Stimulated activated CD4-positive, alpha-beta T cell treated with anti-CD3 and anti-CD28 coated beads, Interleukin-2, amount 100 ng/mL, for 24 hours (primary cell): ENCODE results near the gene FAM171A1.
A peak's percentile ranks its signal among the peaks of the same experiment; 100 is the strongest.

Experiments
- DNase-seq, 2 donors: peaks; one replicate each; pipeline ENCODE4 v3.0.0-alpha.2; 2020

The FAM171A1 gene

DNA sequence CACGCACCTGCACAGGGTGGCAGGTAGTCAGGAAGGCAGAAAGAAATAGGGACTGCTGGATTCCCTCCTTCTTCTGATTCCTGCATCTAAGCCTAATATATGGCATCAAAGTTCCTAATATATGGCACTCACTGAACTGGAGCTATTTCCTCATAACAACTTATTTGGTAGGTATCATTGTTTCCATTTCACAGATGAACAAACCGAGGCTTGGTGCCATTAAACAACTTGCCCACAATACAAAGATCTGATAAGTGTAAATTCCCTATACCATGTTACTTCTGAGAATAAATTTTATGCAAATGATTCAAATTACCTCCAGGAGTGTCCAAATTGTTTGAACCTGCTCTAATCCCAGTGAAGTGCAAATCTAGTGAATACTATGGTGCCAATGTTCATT is 2.1 kb upstream of the FAM171A1 start:
- no peak for DNase-seq

DNA sequence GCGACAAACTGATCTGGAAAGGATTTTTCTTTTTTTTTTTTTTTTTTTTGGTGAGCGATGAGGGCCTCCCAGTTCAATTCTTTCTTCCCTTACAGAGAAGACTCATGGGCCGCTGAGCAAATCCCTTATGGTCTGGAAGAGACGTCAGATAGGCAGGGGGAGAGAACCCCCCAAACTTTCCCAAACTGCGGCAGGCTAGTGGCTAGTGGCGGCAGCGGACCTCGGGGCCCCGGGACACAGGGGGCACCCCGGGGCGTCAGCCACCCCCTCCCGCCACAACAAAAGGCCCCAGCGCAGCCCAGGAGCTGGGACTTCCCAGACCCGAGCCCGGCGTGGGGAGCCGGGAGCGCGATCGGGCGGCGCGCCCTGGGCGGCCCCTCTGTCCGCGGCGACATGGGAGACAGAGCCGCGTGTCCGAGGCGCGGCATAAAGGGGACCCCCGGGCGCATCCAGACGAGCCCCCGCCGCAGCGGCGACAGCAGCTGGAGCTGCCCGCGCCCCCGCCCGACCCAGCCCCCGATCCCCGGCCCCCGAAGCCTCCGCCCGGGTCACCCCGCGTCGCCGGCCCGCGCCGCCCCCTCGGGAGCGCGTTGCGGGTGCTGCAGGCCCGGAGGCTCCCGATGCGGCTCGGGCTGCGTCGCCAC is 755 bp downstream of the FAM171A1 start:
- peak; percentile 19 to 29 for DNase-seq

DNA sequence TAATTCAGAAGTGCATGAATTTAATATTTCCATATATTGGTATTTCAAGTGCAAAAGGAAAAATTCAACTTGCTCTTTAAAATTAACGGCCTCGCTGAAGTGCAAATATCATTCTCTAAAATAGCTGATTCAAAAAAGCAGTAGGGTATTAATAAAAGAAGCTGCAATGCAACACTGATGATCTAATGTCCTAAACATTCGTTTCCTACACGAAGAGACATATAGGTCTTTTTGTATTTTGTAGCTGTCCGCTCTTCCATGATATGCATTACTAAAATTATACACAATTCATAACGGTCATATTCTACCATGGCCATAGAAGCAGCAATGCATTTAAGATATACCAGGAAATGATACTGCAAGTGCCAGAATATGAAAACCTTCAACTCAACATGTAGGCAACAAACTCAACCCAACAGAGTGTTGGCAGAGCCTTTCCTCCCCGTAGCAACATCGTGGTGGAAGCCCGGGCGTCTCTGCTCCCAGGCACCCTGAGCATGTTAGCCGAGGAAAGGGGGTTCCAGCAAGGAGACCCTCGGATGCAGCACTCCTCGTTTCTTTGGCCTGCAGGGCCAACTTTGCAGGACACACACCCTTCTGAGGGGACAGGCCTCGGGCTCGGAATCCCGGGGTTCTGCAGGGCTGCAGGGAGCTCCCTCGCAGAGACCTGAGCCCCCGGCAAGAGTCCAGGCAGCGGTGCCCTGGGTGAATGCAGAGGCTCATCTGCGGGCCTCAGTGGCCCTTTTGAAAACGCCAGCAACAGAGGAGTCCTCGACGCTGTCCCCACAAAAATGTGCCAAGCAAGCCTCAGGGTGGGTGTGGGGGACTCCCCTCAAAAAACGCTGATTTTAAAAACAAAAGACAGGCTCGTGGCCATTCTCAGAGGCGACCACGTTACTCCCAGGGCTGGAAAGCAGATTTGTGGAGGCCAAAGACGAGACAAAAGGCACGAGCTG is 1.6 kb downstream of the FAM171A1 start:
- DNase-seq, result no peak

DNA sequence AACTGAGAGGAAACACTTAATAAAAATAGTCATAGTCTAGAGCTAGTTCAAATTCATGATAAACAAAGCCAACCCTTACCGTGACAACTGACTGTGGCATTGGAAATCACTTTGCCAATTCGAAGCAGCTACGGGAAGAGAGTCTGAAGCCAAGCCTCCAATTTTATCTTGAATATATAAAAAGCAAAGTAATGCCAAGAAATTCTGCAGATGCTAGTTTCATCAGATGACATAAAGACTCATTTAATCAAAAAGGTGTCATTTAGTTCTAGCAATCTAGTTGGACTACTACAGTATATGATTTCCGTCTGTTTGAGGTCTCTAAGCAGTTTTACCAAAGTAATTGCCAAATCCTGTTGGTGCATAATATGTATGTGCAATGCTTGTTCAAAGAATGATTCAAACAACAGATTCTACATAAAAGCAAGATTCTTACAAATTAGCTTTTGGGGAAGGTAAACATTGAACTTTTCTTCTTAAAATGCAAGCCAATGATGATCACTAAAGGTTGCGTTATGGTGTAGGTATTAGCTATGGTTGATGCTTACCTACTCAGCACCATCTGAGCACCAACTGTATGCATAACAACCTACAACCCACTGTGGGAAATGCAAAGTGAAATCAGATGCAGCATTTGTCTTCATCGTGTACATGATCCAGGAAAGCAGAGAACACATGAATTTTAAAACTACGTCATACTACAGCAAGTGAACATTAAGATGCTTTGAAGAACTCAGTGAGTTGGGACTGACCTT is 2.8 kb downstream of the FAM171A1 start:
- DNase-seq, result no peak

DNA sequence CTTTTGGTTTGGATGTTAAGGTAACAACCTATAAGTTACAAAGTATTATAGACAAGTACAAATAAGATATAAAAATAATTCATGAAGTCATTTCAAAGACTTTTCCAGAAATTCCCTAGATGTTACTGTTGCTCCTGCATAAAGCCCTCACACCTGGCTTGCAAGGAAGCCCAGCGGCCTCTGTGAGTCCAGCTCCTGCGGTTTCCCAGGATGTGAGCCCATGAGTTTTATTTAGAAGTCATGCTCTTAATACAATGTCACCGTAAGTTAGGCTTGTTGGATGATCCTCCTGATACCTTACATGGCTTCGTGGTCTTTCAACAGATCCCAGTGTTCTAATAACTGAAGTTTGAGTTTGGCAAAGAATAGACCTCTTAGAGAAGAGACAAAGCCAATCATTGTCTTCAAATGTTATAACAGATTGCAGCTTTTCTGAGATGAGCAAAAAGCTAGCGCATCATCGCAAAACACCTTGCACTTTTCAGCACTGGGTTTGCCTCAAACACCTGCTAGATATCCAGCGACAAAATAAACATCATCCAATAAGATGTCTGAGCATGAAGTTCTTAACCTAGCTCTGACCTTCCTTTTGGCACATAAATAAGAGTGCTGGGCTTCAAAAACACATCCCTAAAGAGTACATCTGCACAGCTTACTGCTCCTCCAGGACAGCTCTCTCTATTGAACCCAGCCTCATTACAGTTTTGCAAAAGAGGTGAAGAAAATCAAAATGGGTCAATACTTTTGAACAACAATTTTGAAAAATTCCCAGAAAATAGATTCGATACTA is 3.6 kb downstream of the FAM171A1 start:
- DNase-seq, result no peak

DNA sequence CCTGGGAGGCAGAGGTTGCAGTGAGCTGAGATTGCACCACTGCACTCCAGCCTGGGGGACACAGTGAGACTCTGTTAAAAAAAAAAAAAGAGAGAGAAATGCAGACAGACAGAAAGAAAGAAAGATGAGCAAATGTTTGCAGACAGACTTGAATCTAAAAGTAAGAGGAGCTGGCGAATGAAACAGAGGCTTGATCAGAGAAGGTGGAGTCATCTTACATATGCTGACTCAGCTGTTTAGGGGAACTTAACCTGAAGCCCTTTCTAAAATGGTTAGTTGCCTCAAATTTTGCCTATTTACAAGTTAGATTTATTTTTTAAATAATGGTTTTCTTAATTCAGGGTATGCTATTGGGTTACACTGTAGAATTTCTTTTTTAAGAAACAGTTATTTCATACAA is 5.4 kb downstream of the FAM171A1 start:
- no peak for DNase-seq

DNA sequence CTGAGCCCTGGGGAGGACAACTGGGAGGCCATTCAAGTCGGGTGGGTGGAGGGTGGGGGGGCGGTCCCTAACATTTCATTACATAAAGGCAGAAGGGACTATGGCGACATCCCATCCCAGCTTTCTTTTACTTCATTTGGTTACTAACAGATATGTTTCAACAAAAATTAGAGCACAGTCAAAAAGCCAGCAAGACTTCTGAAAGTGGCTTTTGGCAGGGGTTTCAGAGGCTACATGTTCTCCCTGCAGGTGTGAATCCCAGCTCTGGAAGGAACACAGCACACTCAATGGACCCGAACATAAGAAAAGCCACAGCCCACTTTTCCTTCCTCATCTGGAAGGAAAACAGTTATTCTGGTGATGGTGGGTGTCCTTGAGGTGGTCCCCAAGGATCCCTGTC is 7.1 kb downstream of the FAM171A1 start:
- DNase-seq, result no peak

DNA sequence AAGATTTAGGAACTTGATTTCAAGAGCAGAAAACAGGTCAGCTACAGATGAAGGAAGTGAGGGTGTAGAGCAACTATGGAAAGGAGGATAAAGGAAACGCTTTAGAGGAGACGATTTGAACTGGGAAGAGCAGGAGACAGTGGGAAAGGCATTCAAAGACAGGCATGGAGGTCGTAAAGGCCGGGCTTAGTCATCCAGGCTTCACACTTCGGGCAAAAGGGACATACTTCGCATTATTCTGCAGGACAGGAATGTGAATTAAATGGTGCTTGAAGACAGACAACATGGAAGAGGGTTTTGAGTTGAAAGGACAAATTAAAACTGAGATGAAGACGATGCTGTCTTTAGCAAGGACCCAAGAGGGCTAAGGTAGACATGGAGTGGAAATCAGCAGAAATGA is 8.1 kb downstream of the FAM171A1 start:
- DNase-seq, result no peak

DNA sequence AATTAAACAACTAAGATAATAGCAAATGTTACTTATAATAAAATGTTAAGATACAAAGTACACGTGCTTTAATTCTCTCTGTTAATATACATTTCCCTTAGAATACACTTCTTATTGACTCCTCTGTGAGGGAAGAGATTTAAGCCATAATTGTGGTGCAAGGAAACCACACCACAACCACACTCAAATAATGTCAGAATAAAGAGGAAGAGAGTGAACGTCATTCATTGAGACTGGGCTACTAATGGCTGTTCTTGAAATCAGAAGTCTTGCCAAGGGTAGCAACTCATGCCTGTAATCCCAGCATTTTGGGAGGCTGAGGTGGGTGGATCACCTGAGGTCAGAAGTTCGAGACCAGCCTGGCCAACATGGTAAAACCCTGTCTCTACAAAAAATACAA is 10.0 kb downstream of the FAM171A1 start:
- DNase-seq, result no peak

DNA sequence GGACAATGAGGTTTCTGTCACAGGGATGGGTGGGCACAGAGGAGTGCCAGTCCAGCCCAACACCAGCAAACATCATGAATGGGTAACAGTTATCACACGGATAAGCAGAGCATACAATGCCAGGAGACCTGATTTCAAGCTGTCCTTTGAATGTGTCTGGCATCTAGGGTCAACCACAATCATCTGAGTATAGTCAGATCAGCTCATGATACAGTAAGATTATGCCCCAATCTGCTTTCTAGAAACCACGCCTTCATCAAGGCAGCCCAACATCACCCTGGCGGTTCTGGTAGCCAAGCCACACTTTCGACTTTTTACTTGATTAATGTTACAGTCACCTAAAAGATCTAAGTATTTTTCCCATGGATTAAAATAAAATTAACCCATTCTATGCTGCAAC is 10.5 kb downstream of the FAM171A1 start:
- DNase-seq, result no peak

DNA sequence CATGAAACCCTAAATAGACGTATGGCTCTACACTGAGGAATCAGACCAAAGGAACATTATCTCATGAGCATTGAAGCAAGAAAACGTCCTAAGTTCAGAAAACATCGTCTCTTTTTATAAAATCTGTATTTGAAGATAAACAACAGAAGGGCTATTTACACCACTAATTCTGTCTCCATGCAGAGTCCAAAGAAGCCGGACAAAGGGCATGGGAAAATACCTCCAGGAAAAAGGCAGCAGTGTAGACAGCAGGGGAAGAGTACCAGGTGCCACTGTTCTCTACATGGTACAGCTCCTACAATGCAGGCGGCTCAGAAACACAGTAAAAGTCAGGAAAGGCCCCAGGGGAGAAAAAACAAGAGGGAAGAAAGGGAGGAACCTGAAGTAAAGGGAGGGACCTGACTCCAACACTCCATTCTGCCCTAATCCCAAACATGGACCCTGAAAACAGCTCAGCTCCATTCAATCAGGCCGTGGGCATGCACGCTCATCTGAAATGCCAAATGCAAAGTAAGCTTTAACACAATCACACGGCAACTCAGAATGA is 17.5 kb downstream of the FAM171A1 start:
- no peak for DNase-seq

DNA sequence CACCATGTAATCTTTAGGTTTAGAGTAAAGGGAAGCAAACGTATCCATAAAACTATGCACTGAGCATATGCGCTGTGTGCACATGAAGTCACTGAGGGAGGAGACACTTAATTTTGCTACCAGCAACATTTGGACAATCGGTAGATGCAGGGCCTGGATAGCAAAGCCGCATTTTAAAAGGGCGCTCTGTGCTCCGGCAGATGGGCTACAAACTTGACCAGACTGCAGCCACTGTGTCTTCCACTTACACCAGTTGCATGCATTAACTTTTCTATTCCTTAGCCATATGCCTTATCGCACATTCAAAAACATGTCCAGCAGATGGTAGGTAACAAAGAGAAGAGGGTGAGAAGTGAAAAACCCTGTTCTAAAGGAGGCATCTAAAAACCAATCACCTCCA is 18.3 kb downstream of the FAM171A1 start:
- no peak for DNase-seq

DNA sequence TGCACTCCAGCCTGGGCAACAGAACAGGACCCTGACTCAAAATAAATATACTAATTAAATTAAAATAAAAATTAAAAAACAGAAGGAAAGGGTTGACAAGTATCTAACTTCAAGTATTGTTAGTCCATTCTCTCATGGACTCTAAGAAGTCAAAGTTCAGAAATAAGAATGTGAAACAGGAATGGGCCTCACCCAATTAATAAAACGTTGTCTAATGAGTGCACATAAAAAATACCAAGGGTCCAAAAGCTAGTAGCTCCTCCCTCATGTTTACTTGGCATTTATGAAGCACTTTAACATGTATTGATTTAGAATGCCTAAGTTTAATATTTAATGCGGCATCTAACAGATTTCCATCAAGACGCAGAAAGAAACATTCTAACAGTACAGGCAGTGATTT is 18.9 kb downstream of the FAM171A1 start:
- no peak for DNase-seq

DNA sequence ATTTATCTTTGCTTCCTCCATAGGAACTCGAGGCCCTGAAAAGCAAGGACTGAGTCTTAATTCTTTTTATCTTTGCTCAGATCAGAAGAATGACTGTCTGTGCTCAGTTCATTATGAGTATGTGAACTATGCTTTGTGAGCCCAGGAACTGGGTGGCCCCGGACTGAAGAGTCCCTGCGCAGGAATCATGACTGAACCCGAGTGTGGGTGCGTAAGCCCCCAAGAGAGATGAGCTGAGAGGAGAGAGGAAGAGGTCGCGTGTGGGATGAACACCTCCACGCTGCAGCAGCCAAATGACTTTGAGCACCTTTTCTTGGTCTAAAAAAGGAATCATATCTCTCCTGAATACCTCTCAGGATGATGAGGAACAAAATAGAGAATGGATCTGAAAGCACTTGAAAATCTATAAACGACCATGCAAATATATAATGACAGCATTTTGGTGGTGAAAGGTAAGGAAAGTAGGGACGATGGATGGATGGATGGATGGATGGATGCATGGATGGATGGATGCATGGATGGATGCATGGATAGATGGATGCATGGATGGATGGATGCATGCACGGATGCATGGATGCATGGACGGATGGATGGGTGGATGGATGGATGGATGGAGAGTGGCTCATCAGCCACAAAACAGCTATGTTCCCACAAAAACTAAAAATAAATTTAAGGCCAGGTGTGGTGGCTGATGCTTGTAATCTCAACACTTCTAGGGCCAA is 19.8 kb downstream of the FAM171A1 start:
- DNase-seq, result no peak

DNA sequence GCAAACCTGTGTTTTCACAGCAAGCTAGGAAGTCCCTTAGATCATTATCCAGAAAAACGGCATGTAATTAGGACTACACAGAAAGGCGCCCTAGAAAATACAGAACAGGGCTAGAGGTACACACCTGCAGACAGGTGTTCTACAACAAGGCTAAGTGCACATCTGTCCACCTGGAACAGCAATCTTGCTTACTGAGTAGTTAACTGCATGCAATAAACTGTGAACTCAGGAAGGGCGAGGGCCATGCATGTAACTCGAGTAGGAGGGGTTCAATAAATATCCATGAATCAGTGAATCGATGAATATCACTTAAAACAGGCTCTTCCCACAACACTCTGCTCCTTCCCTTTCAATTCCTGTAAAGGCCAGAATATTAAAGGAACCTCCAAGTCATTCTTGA is 22.0 kb downstream of the FAM171A1 start:
- DNase-seq, result no peak

DNA sequence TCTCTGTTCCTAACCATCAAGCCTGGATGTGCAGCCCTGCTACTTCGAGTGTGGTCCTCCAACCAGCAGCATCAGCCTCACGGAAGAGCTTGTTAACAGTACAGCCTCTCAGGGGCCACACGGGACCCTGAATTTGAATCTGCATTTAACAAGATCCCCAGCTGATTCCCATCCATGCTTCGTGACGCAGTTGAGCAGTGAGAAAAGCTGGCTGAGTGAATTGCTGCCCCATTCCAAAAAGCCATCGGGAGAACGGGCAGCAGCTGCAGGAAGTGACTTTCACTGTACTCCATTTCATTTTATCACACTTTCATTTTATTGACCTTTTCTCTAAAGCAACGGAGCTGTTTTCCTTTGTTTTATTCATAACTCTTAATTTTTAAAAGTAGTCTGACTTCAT is 22.5 kb downstream of the FAM171A1 start:
- no peak for DNase-seq

DNA sequence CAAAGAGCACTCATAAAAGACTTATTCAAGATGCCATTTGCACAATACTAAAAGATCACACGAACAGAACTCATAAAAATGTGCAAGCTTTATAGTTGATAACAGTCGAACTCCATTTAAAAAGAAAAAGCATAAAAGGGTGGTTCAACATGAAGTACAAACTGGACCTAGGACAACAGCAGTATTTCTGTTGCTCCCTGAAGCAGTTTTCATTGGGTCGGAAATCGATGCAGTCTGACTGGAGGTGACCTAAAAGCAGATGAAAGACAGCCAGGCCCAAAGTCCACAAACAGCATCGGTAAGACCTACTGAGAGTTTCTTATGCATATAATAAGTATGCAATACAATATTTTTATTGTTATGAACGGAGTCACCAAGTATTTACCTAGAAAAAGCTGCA is 23.9 kb downstream of the FAM171A1 start:
- DNase-seq, result no peak

DNA sequence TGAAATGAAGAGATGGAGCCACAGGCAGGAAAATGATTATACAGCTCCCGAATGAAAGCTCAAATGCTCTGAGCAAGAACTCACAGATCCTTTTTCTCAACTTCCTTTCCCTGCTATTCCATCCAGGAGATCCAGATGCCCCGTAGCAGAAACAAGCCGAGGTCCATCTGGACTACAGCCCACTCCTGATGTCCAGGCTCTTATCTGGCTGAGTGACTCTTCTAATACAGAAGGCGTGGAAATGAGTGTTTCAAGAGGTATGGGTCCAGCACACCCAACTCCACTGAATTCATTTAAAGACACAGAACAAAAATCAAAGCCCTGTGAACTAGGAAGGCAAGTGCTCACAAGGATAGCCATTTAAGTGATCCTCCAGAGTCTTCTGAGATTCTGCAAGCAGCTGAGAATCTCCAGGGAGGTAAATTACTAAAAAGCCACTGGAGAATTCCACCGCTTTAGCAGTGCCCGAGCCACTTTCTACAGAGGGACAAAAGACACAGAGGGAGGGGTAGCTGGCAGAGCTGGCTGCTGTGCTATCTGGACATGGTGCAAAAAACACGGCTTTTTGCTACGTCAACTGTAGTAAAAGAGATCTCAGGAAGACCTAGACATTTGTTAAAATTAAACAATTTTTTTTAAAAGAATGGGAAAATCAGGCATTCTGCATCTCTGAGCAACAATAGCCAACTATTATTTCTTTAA is 24.5 kb downstream of the FAM171A1 start:
- no peak for DNase-seq

DNA sequence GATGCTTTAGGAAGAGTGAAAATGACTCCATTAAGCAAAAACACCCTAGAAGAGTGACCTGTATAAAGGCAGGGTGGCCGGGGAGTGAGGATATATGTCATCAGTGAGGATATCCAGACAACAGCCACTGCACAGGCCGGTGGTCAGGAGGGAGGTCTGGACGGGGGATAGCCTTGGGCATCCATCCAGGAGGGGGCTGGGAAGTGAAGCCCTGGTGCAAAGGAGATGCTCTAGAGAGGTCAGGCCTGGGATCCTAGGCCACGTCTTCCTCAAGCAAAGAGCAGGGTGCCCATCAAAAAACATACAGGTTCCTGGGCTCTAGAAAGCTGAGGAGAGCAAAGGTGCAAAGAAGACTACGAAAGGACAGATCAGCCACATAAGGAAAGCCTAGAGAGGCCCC is 25.6 kb downstream of the FAM171A1 start:
- DNase-seq, result no peak

DNA sequence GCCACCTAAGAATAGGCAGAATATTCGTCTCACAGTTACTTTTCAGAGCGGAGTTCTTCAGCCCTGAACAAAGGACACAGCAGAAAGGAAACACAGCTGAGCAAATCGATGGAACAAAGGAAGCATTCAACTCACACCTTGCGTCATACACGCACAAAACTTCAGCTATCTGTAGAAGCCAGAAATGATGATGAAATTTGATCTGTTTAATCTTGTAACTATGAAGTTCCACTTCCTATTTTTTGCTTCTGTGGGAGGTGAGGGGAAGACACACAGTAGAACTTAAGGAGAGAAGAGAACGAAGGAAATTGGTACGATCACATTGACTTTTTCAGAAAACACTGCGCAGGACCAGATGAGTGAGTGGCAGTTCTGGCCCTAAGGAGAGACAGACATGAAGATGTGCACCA is 26.2 kb downstream of the FAM171A1 start:
- no peak for DNase-seq

DNA sequence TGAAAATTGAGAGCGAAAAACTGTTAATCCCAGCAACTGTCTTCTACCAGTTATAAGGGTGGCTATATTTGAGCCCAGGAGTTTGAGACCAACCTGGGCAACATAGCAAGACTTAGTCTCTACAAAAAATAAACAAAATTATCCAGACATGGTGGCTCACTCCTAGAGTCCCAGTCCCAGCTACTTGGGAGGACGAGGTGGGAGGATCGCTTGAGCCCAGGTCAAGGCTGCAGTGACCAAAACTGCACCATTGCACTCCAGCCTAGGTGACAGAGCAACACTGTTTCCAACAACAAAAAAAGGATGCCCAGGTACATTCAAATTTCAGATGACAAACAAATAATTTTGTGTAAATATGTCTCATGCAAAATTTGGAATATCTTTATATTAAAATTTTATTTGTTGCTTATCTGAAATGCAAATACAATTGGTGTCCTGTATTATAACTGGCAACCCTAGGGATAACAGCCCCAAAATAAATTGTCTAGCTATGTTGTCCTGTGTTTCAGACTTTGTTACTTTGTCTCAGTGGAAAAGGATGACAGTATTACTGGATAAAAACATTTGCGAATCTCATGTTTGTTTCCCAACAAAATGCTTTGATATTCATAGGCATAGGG is 26.7 kb downstream of the FAM171A1 start:
- no peak for DNase-seq
